Glomerular visceral epithelial cell (primary cell): ENCODE data around the gene GSTM5.
"Not testable (repeated sequence)": the region's sequence is repeated elsewhere in the genome, so short reads cannot be mapped to it uniquely, and the experiment has no call there.

Source experiments
- DNase-seq: peaks from one replicate; pipeline ENCODE4 v3.0.0-alpha.2; 2016; ENCODE audit errors: extremely low spot score

The GSTM5 gene

GRCh38 chr1:109711593-109712320 is at the start of gene GSTM5:
GSTM5 (plus strand) TSS chr1:109712251; CDS start chr1:109712313, 62 bp downstream.
- DNase-seq: not testable (repeated sequence)

- DNase-seq: no peak
Observed at GRCh38 chr1:109664671-109665070, 47.4 kb upstream of the GSTM5 start.

- no peak for DNase-seq
Observed at GRCh38 chr1:109667452-109668122, 44.5 kb upstream of the GSTM5 start, which contains the start of gene GSTM2. GSTM2 (plus strand) TSS chr1:109668057; CDS start chr1:109668116, 59 bp downstream.

GRCh38 chr1:109668123-109668775 is 43.8 kb upstream of the GSTM5 start:
- DNase-seq: no peak

GRCh38 chr1:109669246-109669948 is 42.7 kb upstream of the GSTM5 start:
- DNase-seq: no peak

GRCh38 chr1:109669949-109670302 is 42.1 kb upstream of the GSTM5 start:
- not testable (repeated sequence) for DNase-seq

GRCh38 chr1:109671067-109671466 is 41.0 kb upstream of the GSTM5 start:
- no peak for DNase-seq

- DNase-seq: not testable (repeated sequence)
Observed at GRCh38 chr1:109673861-109674260, 38.2 kb upstream of the GSTM5 start.

- not testable (repeated sequence) for DNase-seq
Observed at GRCh38 chr1:109676683-109677381, 35.2 kb upstream of the GSTM5 start.

GRCh38 chr1:109677459-109677858 is 34.6 kb upstream of the GSTM5 start:
- no peak for DNase-seq

- not testable (repeated sequence) for DNase-seq
Observed at GRCh38 chr1:109678637-109679036, 33.4 kb upstream of the GSTM5 start.

GRCh38 chr1:109684777-109685176 is 27.3 kb upstream of the GSTM5 start:
- DNase-seq: not testable (repeated sequence)

- DNase-seq: not testable (repeated sequence)
Observed at GRCh38 chr1:109685399-109685798, 26.7 kb upstream of the GSTM5 start.

- not testable (repeated sequence) for DNase-seq
Observed at GRCh38 chr1:109685890-109686289, 26.2 kb upstream of the GSTM5 start.

- DNase-seq: not testable (repeated sequence)
Observed at GRCh38 chr1:109687109-109687508, 24.9 kb upstream of the GSTM5 start.

- DNase-seq: peak; percentile 62
Observed at GRCh38 chr1:109687641-109688499, 24.2 kb upstream of the GSTM5 start, which contains the start of gene GSTM1. GSTM1 (plus strand) TSS chr1:109687817; CDS start chr1:109687874, 57 bp downstream.

GRCh38 chr1:109689844-109690405 is 22.1 kb upstream of the GSTM5 start:
- DNase-seq: no peak

- no peak for DNase-seq
Observed at GRCh38 chr1:109691759-109692158, 20.3 kb upstream of the GSTM5 start.

GRCh38 chr1:109694400-109694799 is 17.7 kb upstream of the GSTM5 start:
- not testable (repeated sequence) for DNase-seq

- DNase-seq: not testable (repeated sequence)
Observed at GRCh38 chr1:109695138-109695537, 16.9 kb upstream of the GSTM5 start.
